HUDEP-2 (cell line): ENCODE results near the gene PYGL.
"Not testable (repeated sequence)": the region's sequence is repeated elsewhere in the genome, so short reads cannot be mapped to it uniquely, and the experiment has no call there.

Experiments used
- DNase-seq, 76 experiments: peaks; one replicate each; lab custom pipeline; 2025; ENCODE audit not compliant: unreplicated experiment in 76 of 76; lab: John Stamatoyannopoulos, UW

Gene PYGL

GRCh38 chr14:50943943-50944646 is at the start of gene PYGL:
Gene PYGL, minus strand, starts transcription at chr14:50944483. Its CDS starts 80 bp downstream, at chr14:50944403.
- DNase-seq = peak in 42 of 76 experiments; percentile 7 to 62 (median 34)

DNA sequence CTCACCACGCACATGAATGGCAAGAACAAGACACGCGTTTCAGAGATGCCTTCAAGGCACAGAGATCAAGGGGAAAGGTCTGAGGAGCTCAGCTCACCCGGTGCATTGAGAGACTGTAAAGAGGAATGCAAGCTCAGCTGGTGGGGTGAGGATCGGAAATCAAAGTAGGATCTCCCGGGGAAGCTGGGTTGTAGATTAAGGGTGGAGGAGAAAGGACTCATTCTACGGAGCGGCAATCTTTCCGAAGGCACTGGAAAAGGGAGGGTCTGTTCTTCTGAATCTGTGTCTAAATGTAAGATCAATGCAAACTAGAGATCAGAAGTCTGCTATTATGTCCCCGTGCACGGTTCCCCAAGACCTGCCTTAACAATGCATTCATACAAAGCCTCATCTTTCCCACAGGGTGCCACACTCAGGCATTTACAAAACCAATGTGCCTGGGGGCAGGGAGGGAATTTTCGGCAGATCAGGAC is 41.6 kb upstream of the PYGL start:
- DNase-seq = no peak

GRCh38 chr14:50985124-50985858 is 41.0 kb upstream of the PYGL start:
- no peak for DNase-seq

DNA sequence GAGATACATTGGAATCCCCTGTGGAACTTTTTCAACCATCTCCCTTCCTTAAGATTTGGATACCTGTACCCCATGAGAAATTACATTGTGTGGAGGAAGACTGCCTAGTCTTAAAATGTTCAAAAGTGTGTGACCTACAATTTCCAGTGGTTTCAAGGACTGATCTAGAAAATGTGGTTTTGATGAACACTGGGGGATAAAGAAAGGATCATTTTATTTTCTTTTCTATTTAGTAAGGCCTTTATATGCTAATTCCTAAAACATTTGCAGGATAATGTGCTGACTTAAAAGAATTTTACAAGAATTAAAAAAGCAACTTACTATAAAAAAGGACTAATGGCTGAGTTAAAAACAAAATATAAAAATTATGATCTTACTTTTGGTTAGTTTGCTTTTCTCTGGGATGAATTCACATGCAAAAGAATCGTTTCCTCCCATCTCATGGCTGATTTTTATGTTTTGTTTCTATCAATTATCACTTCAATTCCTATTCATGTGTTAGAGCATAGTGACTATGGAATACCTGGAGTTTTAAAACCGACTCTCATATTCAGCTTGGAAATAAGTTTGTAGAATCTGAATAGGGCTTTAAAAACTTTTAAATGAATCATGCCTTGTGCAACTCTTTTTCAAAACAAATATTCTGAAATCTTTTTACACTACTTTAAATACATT is 39.9 kb upstream of the PYGL start:
- DNase-seq = no peak

DNA sequence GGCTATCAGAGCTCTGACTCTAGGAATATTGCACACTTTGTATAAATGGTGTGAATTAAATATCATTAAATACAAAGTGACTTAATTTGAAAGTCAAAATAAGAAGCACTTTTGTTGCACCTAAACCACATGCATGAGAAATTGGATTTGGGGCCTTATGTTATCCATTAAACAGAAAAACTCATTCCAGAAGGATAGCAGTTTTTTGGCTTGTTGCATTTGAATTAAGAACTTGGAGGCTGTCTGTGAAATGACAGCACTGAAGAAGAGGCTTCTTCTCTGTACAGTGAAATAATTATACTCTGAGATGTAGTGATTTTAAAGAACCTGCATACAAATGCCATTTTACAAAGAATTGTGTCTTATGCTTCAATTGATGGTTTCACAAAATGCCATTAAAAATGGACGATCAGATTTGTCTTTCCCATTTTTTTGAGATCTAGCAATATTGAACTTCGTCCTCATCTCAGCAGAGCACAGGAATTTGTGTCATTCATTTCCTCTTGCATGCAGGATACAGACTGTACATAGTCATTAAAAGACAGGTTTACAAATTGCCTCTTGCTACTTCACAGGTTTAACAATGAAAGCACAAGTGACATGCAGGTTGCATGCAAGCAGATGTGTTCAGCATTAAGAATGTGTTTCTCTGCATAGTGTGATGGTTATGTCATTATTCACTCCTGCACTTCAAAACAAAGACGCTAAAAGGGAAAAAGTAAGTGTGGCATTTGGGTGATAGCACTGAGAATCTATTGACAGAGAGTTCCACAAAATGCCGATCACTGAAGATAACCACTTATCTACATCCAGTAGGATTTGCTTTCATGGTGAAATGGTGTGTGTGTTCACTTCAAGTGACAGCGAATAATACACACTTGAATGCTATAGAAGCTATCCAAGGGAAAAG is 35.9 kb upstream of the PYGL start:
- no peak for DNase-seq

- DNase-seq = no peak
Observed at GRCh38 chr14:50978888-50979287, 34.6 kb upstream of the PYGL start.

- DNase-seq = no peak
Observed at GRCh38 chr14:50978529-50978871, 34.2 kb upstream of the PYGL start.

DNA sequence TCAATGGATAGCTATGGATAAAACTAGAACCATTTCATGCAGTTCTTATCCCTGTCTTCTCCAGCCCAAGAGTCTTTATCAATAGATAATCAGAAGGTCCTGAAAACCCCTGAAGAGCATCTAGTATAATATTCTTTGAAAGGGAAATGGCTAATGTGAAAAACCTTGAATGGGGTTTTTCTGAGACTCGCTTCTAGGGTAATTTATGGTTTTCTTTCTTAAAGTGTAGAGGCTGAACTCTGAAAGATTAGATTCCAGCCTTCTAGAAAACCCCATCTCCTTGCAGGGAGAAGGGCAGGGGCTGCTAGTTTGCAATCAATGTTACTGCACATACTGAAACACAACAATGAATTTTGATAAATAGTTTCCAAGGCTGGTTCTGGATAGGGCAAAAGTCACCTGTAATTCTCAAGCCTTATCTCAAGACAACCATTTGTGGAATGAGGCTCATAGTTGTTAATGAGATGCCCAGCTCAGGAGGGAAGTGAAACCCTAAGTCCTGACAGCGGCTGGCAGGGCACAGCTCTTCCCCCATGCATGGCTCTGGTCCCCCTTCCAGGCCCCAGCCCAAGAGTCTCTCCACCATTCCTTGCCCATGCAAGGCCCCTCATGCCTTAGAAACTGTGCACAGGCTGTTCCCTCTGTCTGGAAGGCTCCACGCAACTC is 33.7 kb upstream of the PYGL start:
- DNase-seq = no peak

GRCh38 chr14:50974118-50974517 is 29.8 kb upstream of the PYGL start:
- DNase-seq = no peak

DNA sequence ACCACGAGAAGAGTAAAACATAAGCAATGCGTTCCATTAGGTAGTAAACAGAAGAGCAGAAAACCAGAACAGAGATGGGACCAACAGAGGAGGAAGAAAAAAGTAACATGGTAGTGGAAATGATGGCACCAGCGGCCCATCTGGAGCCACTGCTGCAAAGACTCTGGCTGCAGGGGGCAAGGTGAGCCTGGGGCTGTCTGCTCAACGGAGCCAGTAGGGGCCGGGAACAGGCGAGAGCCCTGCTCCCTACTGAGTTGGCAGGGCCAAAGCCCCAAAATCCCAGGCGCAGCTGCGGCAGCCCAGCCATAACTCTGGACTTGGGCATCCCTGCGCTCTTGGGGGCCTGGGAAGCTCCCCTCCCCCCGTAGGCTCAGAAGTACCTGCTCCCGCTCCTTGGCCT is 28.5 kb upstream of the PYGL start:
- no peak for DNase-seq

DNA sequence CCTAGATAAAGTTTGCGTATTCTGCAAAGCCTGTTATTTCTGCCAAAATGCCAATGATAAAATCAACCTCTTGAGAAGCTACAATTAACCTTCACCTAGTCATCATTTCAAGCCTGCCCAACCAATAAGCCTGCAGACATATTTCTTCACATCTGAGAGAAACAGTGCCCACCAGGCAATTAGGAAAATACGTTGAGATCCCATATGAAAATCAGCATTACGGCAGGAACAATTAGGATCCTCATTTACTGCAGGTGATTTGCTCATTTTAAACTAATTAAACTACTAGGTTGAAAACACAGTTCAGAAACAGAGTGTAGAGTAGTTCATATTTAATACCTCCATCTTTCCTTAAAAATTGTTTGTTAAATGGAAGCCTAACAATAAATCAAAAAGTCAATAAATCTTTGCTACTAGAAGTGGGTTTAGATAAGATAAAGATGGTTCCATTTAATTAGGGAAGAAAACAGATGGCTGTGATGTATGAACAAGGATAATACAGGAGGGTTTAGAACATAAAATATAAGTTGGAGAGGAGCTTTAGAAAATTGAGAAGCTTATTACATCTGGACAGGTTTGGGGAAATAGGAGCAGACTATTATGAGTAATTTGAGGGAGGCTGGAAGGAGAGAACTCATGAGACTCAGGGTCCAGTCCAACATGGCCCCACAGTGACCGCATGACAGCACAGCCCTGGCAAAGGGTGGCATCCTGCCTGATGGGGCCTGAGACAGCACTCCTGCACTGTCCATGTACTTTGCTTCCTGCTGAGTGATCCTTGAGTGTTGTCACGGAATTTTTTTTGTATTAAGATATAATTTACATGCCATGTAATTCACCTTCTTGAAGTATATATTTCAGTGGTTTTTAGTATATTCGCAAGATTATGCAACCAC is 26.9 kb upstream of the PYGL start:
- DNase-seq = no peak

- DNase-seq = no peak
Observed at GRCh38 chr14:50967790-50968189, 23.5 kb upstream of the PYGL start.

DNA sequence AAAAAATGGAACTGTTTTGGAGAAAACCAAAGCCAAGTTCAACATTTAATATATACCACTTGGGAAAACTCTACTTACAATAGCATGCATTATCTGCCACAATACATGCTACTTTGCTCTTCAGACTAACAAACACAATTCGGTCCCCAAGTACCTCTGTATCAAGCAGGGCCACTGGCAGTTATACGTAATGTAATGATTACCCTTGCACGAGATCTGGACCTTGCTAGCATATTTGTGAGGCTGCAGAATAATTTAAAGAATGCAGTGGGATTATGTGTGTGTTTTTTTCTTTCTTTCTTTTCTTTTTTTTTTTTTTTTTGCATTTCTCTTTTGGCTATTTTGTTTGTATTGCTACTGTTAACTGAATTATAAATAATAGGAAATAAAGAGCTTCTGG is 22.8 kb upstream of the PYGL start:
- DNase-seq = no peak

- no peak for DNase-seq
Observed at GRCh38 chr14:50964683-50965390, 20.6 kb upstream of the PYGL start.

DNA sequence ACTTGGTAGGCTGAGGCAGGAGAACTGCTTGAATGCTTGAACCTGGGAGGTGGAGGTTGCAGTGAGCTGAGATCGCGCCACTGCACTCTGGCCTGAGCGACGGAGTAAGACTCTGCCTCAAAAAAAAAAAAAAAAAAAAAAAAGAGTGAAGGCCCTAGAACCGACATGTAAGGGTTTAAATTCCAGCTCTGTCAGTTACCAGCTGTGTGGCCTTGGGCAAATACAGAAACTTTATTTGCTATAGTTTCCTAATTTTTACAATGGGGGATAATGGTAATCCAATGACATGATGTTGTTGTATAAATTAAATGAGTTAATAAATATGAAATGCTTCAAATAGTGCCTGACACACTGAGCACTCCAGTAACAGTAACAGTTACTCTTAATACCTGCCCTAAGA is 19.6 kb upstream of the PYGL start:
- no peak for DNase-seq

DNA sequence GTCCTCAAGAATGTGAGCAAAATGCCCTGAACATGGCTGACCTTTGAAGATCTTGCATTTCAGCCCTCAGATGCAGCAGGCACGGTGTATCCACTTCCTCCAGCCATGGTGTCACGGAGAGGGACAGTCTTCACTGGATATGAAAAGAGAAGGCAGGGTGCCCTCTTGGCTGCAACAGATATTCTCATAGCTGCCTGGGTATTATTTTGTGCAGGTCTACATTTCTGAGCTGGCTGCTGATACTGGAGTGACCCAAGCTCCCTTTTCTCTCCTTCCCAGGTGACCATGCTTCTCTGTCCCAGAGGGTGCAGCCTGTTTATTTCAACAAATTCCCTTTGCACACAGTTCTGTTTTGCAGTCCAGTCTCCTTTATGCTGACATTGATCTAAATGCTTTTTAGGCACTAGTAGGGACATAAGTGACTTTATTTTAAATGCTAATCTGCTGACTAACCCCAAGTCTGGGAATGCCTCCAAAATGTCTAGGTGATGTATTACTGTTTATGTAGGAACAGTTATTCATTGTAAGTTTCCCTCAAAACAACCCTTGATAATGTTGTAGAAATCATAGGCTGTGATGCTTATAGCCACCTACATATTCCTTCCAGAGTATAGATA is 17.4 kb upstream of the PYGL start:
- DNase-seq = no peak

DNA sequence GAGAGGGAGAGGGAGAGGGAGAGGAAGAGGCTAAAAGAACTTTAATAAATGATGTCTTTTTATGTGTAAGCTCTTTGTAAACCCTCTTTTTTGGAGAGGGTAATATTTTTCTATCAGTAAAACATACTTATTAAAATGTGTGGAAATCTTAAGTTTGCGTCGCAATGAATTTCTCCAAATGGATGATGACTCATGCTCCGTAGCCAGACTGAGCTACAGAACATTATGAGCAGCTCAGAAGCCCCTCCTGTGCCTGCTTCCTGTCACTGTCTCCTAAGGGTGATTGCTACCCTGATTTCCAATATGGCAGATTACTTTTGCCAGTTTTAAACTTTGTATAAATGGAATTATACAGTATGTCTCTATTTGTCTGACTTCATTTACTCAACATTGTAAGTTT is 13.0 kb upstream of the PYGL start:
- no peak for DNase-seq

DNA sequence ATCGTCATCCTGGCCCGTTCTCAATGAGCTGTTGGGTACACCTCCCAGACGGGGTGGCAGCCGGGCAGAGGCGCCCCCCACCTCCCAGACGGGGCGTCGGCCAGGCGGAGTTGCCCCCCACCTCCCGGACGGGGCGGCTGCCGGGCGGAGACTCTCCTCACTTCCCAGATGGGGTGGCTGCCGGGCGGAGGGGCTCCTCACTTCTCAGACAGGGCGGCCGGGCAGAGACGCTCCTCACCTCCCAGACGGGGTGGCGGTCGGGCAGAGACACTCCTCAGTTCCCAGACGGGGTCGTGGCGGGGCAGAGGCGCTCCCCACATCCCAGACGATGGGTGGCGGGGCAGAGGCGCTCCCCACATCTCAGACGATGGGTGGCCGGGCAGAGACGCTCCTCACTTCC is 12.1 kb upstream of the PYGL start:
- DNase-seq = not testable (repeated sequence)
